Transverse colon (tissue), 4 donors: ENCODE measurements around the gene ZNF101. TPM values are rescaled to one million over a fixed set of nuclear protein-coding genes. Genes with fewer than 3 reads are reported as not detected.
"Not testable (repeated sequence)": the region's sequence is repeated elsewhere in the genome, so short reads cannot be mapped to it uniquely, and the experiment has no call there.

Experiments
- DNase-seq: peaks from one replicate; pipeline ENCODE4 v3.0.0-alpha.2; 2019
- H3K27ac ChIP-seq, 4 donors: fragments of 200-600 bp; sonication (generic); 2 replicates each; pipeline ENCODE4 v1.5.1; 2016 to 2018; ENCODE audit warnings: inconsistent platforms in 4 of 4
- H3K27me3 ChIP-seq: fragments of 200-600 bp; sonication (generic); 2 replicates; pipeline ENCODE4 v1.5.1; 2017; ENCODE audit warnings: inconsistent platforms
- H3K36me3 ChIP-seq, 4 donors: fragments of 200-600 bp; sonication (generic); 2 replicates each; pipeline ENCODE4 v1.5.1; 2017 to 2019; ENCODE audit warnings: inconsistent platforms in 4 of 4
- H3K4me1 ChIP-seq, 4 donors: fragments of 200-600 bp; sonication (generic); 2 replicates each; pipeline ENCODE4 v1.5.1; 2017 to 2020; ENCODE audit warnings: inconsistent platforms in 4 of 4
- H3K4me3 ChIP-seq, 4 donors: fragments of 200-600 bp; sonication (generic); 1 replicate in 1 of 4; 2 replicates in 3 of 4; pipeline versions ENCODE4 v1.5.1 to v1.6.1; 2017 to 2019; ENCODE audit warnings: inconsistent platforms in 4 of 4
- H3K9me3 ChIP-seq, 2 donors: fragments of 200-600 bp; sonication (generic); 2 replicates each; pipeline ENCODE4 v1.5.1; 2017 to 2019; ENCODE audit warnings: inconsistent platforms in 2 of 2
- CTCF ChIP-seq, 5 experiments: fragments of 200-600 bp in 3 of 5; fragments of 450-650 bp in 2 of 5; sonication (generic) in 3 of 5; IDR thresholded peaks; 1 replicate in 2 of 5; 2 replicates in 3 of 5; pipeline ENCODE4 v1.5.1; 2016 to 2017; ENCODE audit warnings: antibody characterized with exemption in 5 of 5, inconsistent platforms in 3 of 5, mild to moderate bottlenecking in 2 of 5, moderate library complexity in 1 of 5
- EP300 ChIP-seq: sonication (generic); formaldehyde crosslinking; IDR thresholded peaks from one replicate; pipeline ENCODE4 v1.6.1; 2017; ENCODE audit warnings: antibody characterized with exemption, low read depth
- POLR2A ChIP-seq: fragments of 450-650 bp; IDR thresholded peaks from one replicate; pipeline ENCODE4 v1.6.1; 2016; ENCODE audit warnings: antibody characterized with exemption, mild to moderate bottlenecking, moderate library complexity
- POLR2AphosphoS5 ChIP-seq, 3 donors: sonication (generic); formaldehyde crosslinking; IDR thresholded peaks; one replicate each; pipeline ENCODE4 v1.6.1; 2016; ENCODE audit warnings: antibody characterized with exemption in 3 of 3
- WGBS, 2 donors: methylation state at CpG; one replicate each; pipeline ENCODE4 v1.1.5; 2018; ENCODE audit warnings: low coverage in 1 of 2; 5-methylcytosine and 5-hydroxymethylcytosine counted together
- in situ Hi-C, 4 donors: fragments of 200-750 bp; cut with MboI; loops; one replicate each; pipeline versions ENCODE4 v1.15.0 to v1.15.1; 2017; ENCODE audit warnings: low sequenced_read_pairs in 3 of 4, low pct_ligation_motif_present in 1 of 4, low pct_unique_long_range_greater_than_20kb in 1 of 4
- intact Hi-C: fragments of 100-400 bp; cut with DNase I; formaldehyde crosslinking; loops from one replicate; pipeline ENCODE4 v1.15.1; 2023; ENCODE audit warnings: low total_unique reads
- total RNA-seq, 4 donors: library from RNA; depleted of rRNA; stranded (reverse); fragments of >200 nt; gene quantifications; one replicate each; pipeline ENCODE4 v1.1.0, GENCODE V29; 2016

Gene ZNF101
- total RNA-seq, 4 donors from 2014 or later: 6.8 to 16.8 (median 11.1) TPM

GRCh38 chr19:19686580-19686979 lies 17.9 kb downstream of the ZNF101 start:
- H3K36me3 ChIP-seq: peaks cover 0 to 6% (median under 1%) of the 10 kb centered on the region in 4 donors
- intact Hi-C loops (no loop called here), in situ Hi-C loops (no loop called here)
- TF ChIP-seq EP300: no peak
- 92 to 98% methylated on average over 4 to 6 of the region's 6 CpGs for WGBS, 2 donors
- no peaks in the 10 kb centered on the region for H3K4me1 ChIP-seq
- peaks cover 18 to 35% of the 10 kb centered on the region in 2 donors for H3K9me3 ChIP-seq
- no peaks in the 10 kb centered on the region for H3K27me3 ChIP-seq
- no peak overlapping the region for H3K4me3 ChIP-seq
- no peak overlapping the region for H3K27ac ChIP-seq
- no peak for DNase-seq

- no peak for DNase-seq
- no peak overlapping the region for H3K4me3 ChIP-seq
- intact Hi-C loops: no loop called here
- no peak overlapping the region for H3K27ac ChIP-seq
- in situ Hi-C loops: no loop called here
- H3K36me3 ChIP-seq: peaks cover 0 to 6% (median 0%) of the 10 kb centered on the region in 4 donors
- no peaks in the 10 kb centered on the region for H3K27me3 ChIP-seq
- 96 to 97% methylated on average over 3 of the region's 3 CpGs for WGBS, 2 donors
- H3K9me3 ChIP-seq: peaks cover 18 to 32% of the 10 kb centered on the region in 2 donors
- TF ChIP-seq CTCF (IDR thresholded peaks at IDR 0.05): no peak
- no peaks in the 10 kb centered on the region for H3K4me1 ChIP-seq
Measured at GRCh38 chr19:19687090-19687489, 18.5 kb downstream of the ZNF101 start.

- intact Hi-C loops, H3K36me3 ChIP-seq, H3K27me3 ChIP-seq, in situ Hi-C loops, H3K27ac ChIP-seq, H3K4me1 ChIP-seq, DNase-seq, H3K4me3 ChIP-seq: not testable (repeated sequence)
- peaks cover 15 to 22% of the 10 kb centered on the region in 2 donors for H3K9me3 ChIP-seq
- 97 to 100% methylated on average over 8 to 10 of the region's 10 CpGs for WGBS, 2 donors
Measured at GRCh38 chr19:19689023-19689422, 20.4 kb downstream of the ZNF101 start.

- no peak overlapping the region for H3K27ac ChIP-seq
- no peaks in the 10 kb centered on the region for H3K4me1 ChIP-seq
- H3K27me3 ChIP-seq: no peaks in the 10 kb centered on the region
- DNase-seq: no peak
- in situ Hi-C loops (no loop called here), intact Hi-C loops (no loop called here)
- H3K4me3 ChIP-seq: no peak overlapping the region
- TF ChIP-seq EP300 (no peak), CTCF (IDR thresholded peaks at IDR 0.05) (no peak), POLR2AphosphoS5 (IDR thresholded peaks at IDR 0.05) (no peak), POLR2A (no peak)
- H3K36me3 ChIP-seq: no peaks in the 10 kb centered on the region
- peaks cover 3 to 4% of the 10 kb centered on the region in 2 donors for H3K9me3 ChIP-seq
- 88 to 94% methylated on average over 10 of the region's 10 CpGs for WGBS, 2 donors
Measured at GRCh38 chr19:19691683-19692082, 23.0 kb downstream of the ZNF101 start.

GRCh38 chr19:19696386-19696785 lies 27.7 kb downstream of the ZNF101 start:
- 75 to 83% methylated on average over 1 to 2 of the region's 2 CpGs for WGBS, 2 donors
- Histone ChIP-seq H3K36me3 (no peaks in the 10 kb centered on the region), H3K4me3 (no peak overlapping the region), H3K4me1 (no peaks in the 10 kb centered on the region), H3K27ac (no peak overlapping the region), H3K9me3 (peaks cover 0 to 15% of the 10 kb centered on the region in 2 donors), H3K27me3 (no peaks in the 10 kb centered on the region)
- no peak for TF ChIP-seq EP300
- TF ChIP-seq POLR2AphosphoS5 (IDR thresholded peaks at IDR 0.05): no peak
- TF ChIP-seq POLR2A: no peak
- no peak for TF ChIP-seq CTCF (IDR thresholded peaks at IDR 0.05)
- DNase-seq: no peak
- intact Hi-C loops: no loop called here
- in situ Hi-C loops: no loop called here
